MM.1S (cell line): ENCODE measurements around the gene CPVL.

ENCODE experiments used
- DNase-seq: peaks from one replicate; pipeline ENCODE4 v3.0.0-alpha.2; 2015
- H2AFZ ChIP-seq: fragments of 300-600 bp; sonication (generic); 2 replicates; pipeline ENCODE4 v1.6.0; 2016; ENCODE audit warnings: antibody characterized with exemption, low read length
- H3F3A ChIP-seq: fragments of 300-600 bp; sonication (generic); 2 replicates; pipeline ENCODE4 v1.6.1; 2016; ENCODE audit warnings: mild to moderate bottlenecking, antibody characterized with exemption, low read length, moderate library complexity, mixed read lengths; ENCODE audit not compliant: insufficient read depth
- H3K27ac ChIP-seq: fragments of 300-600 bp; sonication (generic); 2 replicates; pipeline ENCODE4 v1.5.1; 2016; ENCODE audit warnings: mild to moderate bottlenecking, low read length
- H3K27me3 ChIP-seq: fragments of 300-600 bp; sonication (generic); replicated peaks from 2 replicates; pipeline ENCODE4 v1.6.0; 2016; ENCODE audit warnings: low read length; ENCODE audit not compliant: insufficient read depth
- H3K36me3 ChIP-seq: fragments of 300-600 bp; sonication (generic); replicated peaks from 2 replicates; pipeline ENCODE4 v1.6.1; 2016; ENCODE audit warnings: mild to moderate bottlenecking, low read length, mixed read lengths; ENCODE audit not compliant: insufficient read depth
- H3K4me1 ChIP-seq: fragments of 300-600 bp; sonication (generic); 2 replicates; pipeline ENCODE4 v1.6.1; 2016; ENCODE audit warnings: low read length, mixed read lengths
- H3K4me2 ChIP-seq: fragments of 300-600 bp; sonication (generic); 2 replicates; pipeline ENCODE4 v1.6.0; 2016; ENCODE audit warnings: low read depth, low read length
- H3K4me3 ChIP-seq: fragments of 300-600 bp; sonication (generic); 2 replicates; pipeline ENCODE4 v1.5.1; 2016; ENCODE audit warnings: low read length, mixed read lengths
- H3K79me2 ChIP-seq: fragments of 300-600 bp; sonication (generic); 2 replicates; pipeline ENCODE4 v1.6.1; 2016; ENCODE audit warnings: mixed run types, low read length, mixed read lengths
- H3K9ac ChIP-seq: fragments of 300-600 bp; sonication (generic); 2 replicates; pipeline ENCODE4 v1.6.1; 2016; ENCODE audit warnings: low read length, mixed read lengths
- H3K9me2 ChIP-seq: fragments of 300-600 bp; sonication (generic); replicated peaks from 2 replicates; pipeline ENCODE4 v1.6.1; 2016; ENCODE audit warnings: mild to moderate bottlenecking, low read length, mixed read lengths; ENCODE audit not compliant: insufficient read depth
- H3K9me3 ChIP-seq: fragments of 300-600 bp; sonication (generic); replicated peaks from 2 replicates; pipeline ENCODE4 v1.6.1; 2016; ENCODE audit warnings: mild to moderate bottlenecking, low read length, mixed read lengths; ENCODE audit not compliant: insufficient read depth
- H4K20me1 ChIP-seq: fragments of 300-600 bp; sonication (generic); 2 replicates; pipeline ENCODE4 v1.6.1; 2016; ENCODE audit warnings: mild to moderate bottlenecking, low read length, moderate library complexity, mixed read lengths; ENCODE audit not compliant: insufficient read depth
- EZH2 ChIP-seq: fragments of 300-600 bp; sonication (generic); optimal IDR thresholded peaks from 2 replicates; pipeline ENCODE3; 2017; ENCODE audit warnings: low read depth, mild to moderate bottlenecking, antibody characterized with exemption, low read length, mixed read lengths
- EZH2phosphoT487 ChIP-seq: fragments of 300-600 bp; sonication (generic); IDR thresholded peaks from 2 replicates; pipeline ENCODE4 v1.6.1; 2018; ENCODE audit warnings: antibody characterized with exemption, low read length
- TF ChIP-seq, protein P1 (sequence below): fragments of 300-600 bp; sonication (generic); IDR thresholded peaks from 2 replicates; pipeline ENCODE4 v1.5.1; 2016; ENCODE audit warnings: antibody characterized with exemption, low read length, mixed read lengths

The CPVL gene

DNA sequence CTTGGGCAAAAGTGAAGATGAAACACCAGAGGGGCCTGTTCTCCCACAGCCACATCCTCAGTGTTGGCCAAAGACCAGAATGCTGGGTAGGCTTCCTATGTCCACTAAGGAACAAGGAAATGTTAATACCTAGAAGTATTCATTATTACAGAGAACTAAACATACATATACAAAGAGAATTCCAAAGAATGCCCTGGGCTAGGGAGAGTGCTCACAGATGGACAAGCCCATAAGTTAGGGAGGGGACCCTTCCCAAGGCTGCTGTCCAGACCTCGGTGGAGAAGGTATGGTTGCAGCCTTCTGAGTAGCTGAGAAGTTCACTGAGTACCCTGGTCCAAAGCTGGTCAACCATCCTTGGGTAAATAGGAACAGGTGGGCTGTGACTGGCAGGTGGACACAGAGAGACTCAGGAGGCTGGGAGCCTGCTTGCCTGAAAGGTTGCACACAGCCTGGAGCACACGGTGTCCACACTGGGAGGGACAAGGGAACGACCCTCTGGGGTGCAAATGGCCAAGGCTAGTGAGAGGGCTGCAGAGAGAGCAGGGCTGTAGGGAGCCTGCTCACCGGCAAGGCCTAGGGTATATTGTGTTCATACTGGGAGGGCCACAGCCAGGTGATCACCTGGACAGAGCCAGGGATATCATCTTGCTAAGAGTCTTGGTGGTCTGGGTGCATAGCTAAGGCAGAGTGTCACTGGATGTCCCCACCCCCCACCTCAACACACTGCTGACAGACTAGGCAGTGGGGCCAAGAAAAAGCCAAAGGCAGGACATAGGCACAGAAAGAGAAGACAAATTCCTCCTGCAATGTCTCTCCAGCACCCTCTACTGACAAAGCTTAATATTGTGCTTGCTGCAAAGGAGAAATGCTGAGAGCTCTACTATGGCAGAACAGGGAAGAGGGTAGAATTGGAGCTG lies 40.3 kb downstream of the CPVL start:
- no peaks in the 10 kb centered on the region for H3K9me2 ChIP-seq
- no peak overlapping the region for H3K4me3 ChIP-seq
- H2AFZ ChIP-seq, result no peak overlapping the region
- H3K27ac ChIP-seq, result no peak overlapping the region
- H3K4me2 ChIP-seq, result no peak overlapping the region
- peak; percentile 44 for DNase-seq
- no peaks in the 10 kb centered on the region for H3K9me3 ChIP-seq
- no peaks in the 10 kb centered on the region for H3F3A ChIP-seq
- no peaks in the 10 kb centered on the region for H3K4me1 ChIP-seq
- no peaks in the 10 kb centered on the region for H4K20me1 ChIP-seq
- no peaks in the 10 kb centered on the region for H3K79me2 ChIP-seq
- no peaks in the 10 kb centered on the region for H3K36me3 ChIP-seq
- no peak overlapping the region for H3K9ac ChIP-seq
- H3K27me3 ChIP-seq, result peaks cover 22% of the 10 kb centered on the region
- TF ChIP-seq EZH2phosphoT487 (no peak), EZH2 (no peak)
- TF ChIP-seq, protein P1, sequence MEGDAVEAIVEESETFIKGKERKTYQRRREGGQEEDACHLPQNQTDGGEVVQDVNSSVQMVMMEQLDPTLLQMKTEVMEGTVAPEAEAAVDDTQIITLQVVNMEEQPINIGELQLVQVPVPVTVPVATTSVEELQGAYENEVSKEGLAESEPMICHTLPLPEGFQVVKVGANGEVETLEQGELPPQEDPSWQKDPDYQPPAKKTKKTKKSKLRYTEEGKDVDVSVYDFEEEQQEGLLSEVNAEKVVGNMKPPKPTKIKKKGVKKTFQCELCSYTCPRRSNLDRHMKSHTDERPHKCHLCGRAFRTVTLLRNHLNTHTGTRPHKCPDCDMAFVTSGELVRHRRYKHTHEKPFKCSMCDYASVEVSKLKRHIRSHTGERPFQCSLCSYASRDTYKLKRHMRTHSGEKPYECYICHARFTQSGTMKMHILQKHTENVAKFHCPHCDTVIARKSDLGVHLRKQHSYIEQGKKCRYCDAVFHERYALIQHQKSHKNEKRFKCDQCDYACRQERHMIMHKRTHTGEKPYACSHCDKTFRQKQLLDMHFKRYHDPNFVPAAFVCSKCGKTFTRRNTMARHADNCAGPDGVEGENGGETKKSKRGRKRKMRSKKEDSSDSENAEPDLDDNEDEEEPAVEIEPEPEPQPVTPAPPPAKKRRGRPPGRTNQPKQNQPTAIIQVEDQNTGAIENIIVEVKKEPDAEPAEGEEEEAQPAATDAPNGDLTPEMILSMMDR, result peak; percentile 77

DNA sequence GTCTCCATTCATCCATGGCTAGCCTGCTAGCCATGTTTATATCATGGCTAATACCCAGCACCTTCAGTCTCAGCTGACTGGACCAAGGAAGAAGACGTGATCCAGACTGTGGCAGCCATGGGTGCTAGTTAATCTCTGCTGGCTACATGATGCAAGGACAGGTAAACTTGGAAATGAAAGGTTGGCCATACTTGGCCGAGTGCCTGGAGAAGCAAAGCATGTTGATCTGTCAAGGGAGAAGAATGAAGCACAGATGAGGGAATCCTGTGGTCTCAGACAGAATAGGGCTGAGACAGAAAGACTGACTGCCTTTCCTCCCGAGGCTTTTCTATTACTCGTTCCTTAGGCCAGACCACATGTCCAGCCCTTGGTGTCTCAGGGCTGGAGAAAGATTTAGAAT lies 41.1 kb downstream of the CPVL start:
- Histone ChIP-seq H3K9me2 (no peaks in the 10 kb centered on the region), H3K9ac (no peak overlapping the region), H3K9me3 (no peaks in the 10 kb centered on the region), H4K20me1 (no peaks in the 10 kb centered on the region), H3K4me1 (no peaks in the 10 kb centered on the region), H3K4me3 (no peak overlapping the region), H3K27ac (no peak overlapping the region), H3K27me3 (peaks cover 14% of the 10 kb centered on the region), H2AFZ (no peak overlapping the region), H3K79me2 (no peaks in the 10 kb centered on the region), H3K36me3 (no peaks in the 10 kb centered on the region), H3K4me2 (no peak overlapping the region), H3F3A (no peaks in the 10 kb centered on the region)
- TF ChIP-seq, protein P1, result no peak
- TF ChIP-seq EZH2 (no peak), EZH2phosphoT487 (no peak)
- no peak for DNase-seq

DNA sequence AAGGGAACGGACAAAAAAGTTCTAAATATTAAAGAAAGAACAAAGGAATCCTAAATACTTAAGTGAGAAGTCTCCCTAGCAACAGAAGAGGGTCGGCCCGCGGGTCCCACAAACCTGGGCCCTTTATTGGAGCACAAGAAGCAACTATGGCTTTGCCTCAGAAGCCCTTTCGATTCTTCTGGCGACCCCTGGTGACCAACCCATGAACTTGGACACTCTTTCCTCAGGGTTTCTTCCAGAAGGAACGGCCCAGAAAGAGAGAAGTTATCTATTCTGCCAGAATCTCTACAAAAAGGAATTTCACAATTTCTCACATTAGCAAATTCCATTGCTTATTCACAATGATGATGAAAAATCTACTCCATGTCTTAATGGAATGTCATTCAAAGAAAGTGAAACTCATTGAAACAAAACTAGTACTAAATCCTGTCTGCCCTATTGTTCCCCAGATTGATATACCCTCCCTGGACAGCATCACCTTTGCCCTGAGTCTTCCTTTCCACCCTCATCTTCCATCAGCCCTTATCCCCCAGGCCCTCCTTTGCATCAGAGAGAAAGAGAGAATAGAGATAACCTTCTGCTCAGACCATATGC lies 43.7 kb downstream of the CPVL start:
- Histone ChIP-seq H3K36me3 (no peaks in the 10 kb centered on the region), H3K9me3 (no peaks in the 10 kb centered on the region), H3K4me1 (no peaks in the 10 kb centered on the region), H3K4me3 (no peak overlapping the region), H2AFZ (no peak overlapping the region), H3K79me2 (no peaks in the 10 kb centered on the region), H4K20me1 (no peaks in the 10 kb centered on the region), H3K27ac (no peak overlapping the region), H3K9me2 (no peaks in the 10 kb centered on the region), H3K27me3 (no peaks in the 10 kb centered on the region; the same call in 1 of the 2 replicates), H3K9ac (no peak overlapping the region), H3K4me2 (no peak overlapping the region), H3F3A (no peaks in the 10 kb centered on the region)
- peak; percentile 52 for DNase-seq
- TF ChIP-seq, protein P1, result peak; percentile 58
- TF ChIP-seq EZH2phosphoT487, result no peak
